ENCODE measurements around the gene CSDE1.
A peak's percentile ranks its signal among the peaks of the same experiment; 100 is the strongest.
"Not testable (repeated sequence)": the region's sequence is repeated elsewhere in the genome, so short reads cannot be mapped to it uniquely, and the experiment has no call there.

The CSDE1 gene

DNA sequence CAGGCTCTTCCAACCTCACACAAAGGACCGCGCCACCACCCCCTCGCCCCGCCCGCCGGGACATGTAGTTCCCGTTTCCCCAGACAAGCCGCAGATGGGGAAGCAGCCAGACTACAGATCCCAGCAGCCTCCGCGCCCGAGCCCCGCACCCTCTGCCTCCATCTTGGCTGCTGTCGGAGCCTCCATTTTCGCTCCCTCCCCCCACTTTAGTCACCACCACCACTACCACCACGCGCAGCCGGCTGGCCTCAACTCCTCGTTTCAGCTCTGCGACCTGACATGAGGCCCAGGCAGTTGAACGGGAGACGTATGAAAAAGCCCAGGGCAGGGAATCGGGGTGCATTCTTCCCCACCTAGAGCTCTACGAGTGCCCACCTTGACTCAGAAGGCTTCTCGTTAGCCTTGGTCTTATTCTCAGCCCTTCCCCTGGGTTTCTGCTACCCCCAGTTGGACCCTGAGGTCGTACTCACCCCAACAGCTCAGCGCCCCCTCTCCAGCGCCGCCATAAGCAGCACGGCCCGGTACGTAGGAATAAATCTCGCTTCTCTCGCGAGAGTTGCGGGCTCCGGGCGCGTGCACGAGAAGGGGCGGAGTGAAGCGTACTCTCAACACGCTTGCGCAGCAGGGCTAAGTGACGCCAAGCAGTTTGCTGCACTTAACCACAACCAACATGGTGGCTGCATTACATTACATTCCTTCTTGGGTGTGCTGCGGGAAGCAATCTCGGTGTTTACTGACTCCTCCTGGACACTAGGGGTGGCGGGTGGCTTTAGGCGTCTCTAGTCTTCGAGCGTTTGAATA lies at the start of gene CSDE1:
CSDE1 (minus strand) TSS at position 530 of the 801 bp plus-strand sequence. CDS start 18,094 bp downstream, outside the sequence.
- DNase-seq (ENCODE audit: low read depth in 3 of 3): peak; percentile 89 to 93 (median 91)

GRCh38 chr1:114804449-114804848 lies 46.7 kb upstream of the CSDE1 start:
- DNase-seq (ENCODE audit: low read depth in 3 of 3): not testable (repeated sequence)

DNA sequence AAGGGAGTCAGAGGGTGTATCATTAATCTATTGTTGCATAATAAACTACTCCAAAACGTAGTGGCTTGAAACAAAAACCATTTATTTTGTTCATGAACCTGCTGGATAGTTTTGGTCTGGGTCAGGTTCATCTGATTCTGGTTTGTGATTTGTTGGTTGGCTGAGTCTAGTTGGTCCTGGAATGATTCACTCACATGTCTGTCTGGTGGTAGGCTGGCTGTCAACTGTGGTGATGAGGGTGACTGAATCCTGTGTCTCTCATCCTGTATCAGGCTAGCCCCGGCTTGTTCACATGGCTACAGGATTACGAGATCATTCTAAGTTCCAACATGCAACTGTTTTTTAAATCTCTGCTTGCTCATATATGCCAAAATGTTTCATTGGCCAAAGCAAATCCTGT lies 45.2 kb upstream of the CSDE1 start:
- no peak for DNase-seq (ENCODE audit: low read depth in 3 of 3)

DNA sequence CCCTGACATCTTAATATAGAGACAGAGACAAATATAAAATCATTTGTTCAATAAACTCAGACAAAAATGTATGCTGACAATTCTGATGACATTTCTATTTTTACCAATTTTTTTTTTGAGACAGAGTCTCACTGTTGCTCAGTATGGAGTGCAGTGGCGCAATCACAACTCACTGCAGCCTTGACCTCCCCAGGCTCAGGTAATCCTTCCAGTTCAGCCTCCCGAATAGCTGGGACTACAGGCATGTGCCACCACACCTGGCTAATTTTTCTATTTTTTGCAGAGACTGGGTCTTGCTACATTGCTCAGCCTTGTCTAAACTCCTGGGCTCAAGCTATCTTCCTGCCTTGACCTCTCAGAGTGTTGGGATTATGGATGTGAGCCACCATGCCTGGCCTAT lies 36.3 kb upstream of the CSDE1 start:
- DNase-seq (ENCODE audit: low read depth in 3 of 3): no peak

DNA sequence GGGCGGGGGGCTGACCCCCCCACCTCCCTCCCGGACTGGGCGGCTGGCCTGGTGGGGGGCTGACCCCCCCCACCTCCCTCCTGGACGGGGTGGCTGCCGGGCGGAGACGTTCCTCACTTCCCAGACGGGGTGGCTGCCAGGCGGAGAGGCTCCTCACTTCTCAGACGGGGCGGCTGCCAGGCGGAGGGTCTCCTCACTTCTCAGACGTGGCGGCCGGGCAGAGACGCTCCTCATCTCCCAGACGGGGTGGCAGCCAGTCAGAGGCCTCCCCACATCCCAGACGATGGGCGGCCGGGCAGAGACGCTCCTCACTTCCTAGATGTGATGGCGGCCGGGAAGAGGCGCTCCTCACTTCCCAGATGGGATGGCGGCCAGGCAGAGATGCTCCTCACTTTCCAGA lies 32.8 kb upstream of the CSDE1 start:
- DNase-seq (ENCODE audit: low read depth in 3 of 3): not testable (repeated sequence)

- not testable (repeated sequence) for DNase-seq (ENCODE audit: low read depth in 3 of 3)
Observed at GRCh38 chr1:114786440-114786839, 28.7 kb upstream of the CSDE1 start.

- DNase-seq (ENCODE audit: low read depth in 3 of 3): no peak
Observed at GRCh38 chr1:114782476-114782875, 24.7 kb upstream of the CSDE1 start.

GRCh38 chr1:114780344-114781226 lies 22.8 kb upstream of the CSDE1 start, which contains the start of gene SIKE1:
SIKE1 (minus strand) TSS chr1:114780685; CDS start chr1:114780607, 78 bp downstream.
- peak; percentile 86 to 92 (median 86) for DNase-seq (ENCODE audit: low read depth in 3 of 3)

DNA sequence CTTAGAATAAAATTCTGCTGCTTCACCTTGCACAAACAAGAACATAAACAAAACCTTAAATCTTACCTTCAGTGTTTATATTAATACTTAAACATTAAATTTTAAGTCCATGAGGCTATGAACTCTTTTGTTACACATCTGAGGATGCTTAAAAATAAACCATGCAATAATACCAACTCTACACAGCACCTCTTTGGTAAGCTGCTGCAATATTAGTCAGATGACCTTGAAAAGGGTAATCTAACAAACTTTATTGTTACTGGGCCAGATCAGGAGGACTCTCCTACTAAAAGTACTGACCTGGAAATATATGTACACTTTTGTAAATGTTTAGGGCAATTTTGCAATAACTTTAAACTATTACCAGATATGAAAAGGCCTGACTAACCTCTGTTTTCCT lies 21.9 kb upstream of the CSDE1 start:
- no peak for DNase-seq (ENCODE audit: low read depth in 3 of 3)

GRCh38 chr1:114776726-114777125 lies 18.9 kb upstream of the CSDE1 start:
- not testable (repeated sequence) for DNase-seq (ENCODE audit: low read depth in 3 of 3)

DNA sequence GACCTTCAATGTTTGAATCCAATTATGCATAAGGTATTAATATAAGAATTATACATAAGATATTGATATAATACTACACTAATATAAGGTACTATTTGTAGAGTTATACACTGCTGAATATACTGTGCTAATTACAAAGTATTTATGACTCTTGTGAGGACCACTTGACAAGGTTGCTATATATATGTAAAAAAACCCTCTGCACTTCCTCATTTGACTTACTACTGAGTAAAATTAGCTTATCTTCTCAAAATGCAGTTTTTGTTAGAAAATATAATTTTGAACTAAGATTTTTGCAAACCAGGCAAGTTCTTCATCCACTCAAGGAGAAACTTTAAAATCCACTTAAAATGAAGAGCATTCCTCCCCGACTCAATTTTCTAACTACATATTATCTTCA lies 14.2 kb upstream of the CSDE1 start:
- DNase-seq (ENCODE audit: low read depth in 3 of 3): no peak

DNA sequence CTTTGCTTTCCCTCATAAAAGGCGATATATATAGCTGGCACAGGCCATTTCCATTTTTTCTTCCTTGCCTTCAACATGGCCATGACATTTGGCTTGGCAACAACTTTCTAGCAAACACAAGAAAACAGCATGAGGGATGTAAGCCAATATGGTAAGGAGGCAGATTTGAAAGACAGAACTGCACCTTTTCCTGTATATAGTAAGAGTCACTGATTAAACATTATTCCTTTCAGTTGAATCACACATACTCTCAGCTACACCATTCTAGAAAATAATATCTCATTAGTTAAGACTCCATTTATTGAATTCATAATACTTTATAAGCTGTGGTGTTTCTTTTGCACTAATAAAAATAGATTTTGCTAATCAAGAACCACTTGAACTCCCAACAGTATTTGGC lies 13.2 kb upstream of the CSDE1 start:
- no peak for DNase-seq (ENCODE audit: low read depth in 3 of 3)

DNA sequence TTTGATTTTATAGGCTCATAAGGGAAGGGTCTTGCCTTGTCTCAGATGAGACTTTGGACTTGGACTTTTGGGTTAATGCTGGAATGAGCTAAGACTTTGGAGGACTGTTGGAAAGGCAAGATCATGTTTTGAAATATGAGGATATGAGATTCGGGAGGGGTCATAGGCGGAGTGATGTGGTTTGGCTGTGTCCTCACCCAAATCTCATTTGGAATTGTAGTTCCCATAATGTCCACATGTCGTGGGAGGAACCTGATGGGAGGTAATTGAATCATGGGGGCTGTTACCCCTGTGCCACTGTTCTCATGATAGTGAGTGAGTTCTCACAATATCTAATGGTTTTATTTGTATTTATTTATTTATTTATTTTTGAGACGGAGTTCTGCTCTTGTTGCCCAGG lies 6.9 kb upstream of the CSDE1 start:
- DNase-seq (ENCODE audit: low read depth in 3 of 3): no peak

DNA sequence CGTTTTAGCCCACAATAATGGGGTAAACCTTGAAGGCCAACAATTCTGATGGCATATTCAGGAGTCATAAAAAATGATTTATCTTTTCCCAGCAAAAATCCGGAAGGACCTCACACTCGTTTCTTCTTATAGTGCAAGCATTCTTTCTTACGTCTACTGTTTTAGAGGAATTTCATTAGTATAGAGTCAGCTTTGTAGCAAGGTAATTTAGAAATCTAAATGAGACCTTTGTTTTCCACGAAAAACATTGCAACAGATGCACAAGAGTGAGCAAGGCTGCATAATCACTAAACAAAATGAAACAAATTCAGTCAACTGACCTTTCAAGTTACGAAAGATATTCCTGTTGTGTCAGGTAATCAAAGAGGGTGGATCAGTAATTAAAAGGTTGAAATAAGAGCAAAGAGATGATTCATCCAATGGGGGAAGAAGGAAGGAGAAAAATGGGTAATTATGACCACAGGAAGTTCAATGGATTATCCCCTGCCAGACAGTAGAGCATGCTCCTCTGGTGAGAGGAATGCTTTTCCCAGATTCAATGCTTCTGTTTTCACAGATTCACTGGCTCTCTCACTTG lies 560 bp upstream of the CSDE1 start:
- DNase-seq (ENCODE audit: low read depth in 3 of 3): no peak

- DNase-seq (ENCODE audit: low read depth in 3 of 3): no peak
Observed at GRCh38 chr1:114756949-114757454, 782 bp downstream of the CSDE1 start.

DNA sequence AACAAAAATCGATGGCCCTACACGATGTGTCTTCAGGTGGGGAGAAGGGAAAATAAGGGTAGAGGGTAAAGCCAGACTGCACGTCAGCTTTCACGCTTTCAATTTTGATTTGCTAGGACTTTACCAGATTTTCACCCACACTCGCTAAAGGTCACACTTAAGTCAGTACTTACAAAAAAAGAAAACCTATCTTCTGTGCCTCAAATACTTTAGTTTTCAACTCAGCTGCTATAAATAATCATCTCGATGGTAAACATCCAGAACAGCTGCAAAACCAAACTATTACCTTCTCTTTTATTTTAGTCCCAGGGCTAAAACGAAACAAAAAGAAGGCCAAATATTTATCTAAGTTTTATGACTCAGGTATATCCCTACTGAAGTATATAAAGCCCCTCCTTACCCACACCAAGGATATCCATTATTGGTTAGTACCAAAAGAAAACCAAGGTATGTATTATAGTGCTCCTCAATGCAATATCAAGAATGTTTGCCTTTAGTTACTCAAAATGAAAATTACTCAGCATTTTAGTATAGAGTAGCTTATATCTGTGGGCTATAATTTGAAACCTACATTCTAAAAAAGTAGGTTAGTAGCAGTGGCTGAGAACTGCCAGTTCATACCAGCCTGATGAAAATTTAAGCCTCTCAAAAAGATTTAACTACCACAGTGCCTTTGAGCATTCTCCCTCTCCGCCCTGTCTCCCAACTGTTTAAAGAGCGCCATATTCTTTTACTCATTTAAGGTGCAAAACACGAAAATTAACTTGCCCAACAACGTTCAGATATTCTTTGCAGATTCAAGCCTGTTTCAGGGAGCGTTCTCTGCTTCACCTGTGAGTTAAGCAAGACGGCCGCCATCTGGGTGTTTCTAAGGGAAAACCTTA lies 1.5 kb downstream of the CSDE1 start:
- no peak for DNase-seq (ENCODE audit: low read depth in 3 of 3)

DNA sequence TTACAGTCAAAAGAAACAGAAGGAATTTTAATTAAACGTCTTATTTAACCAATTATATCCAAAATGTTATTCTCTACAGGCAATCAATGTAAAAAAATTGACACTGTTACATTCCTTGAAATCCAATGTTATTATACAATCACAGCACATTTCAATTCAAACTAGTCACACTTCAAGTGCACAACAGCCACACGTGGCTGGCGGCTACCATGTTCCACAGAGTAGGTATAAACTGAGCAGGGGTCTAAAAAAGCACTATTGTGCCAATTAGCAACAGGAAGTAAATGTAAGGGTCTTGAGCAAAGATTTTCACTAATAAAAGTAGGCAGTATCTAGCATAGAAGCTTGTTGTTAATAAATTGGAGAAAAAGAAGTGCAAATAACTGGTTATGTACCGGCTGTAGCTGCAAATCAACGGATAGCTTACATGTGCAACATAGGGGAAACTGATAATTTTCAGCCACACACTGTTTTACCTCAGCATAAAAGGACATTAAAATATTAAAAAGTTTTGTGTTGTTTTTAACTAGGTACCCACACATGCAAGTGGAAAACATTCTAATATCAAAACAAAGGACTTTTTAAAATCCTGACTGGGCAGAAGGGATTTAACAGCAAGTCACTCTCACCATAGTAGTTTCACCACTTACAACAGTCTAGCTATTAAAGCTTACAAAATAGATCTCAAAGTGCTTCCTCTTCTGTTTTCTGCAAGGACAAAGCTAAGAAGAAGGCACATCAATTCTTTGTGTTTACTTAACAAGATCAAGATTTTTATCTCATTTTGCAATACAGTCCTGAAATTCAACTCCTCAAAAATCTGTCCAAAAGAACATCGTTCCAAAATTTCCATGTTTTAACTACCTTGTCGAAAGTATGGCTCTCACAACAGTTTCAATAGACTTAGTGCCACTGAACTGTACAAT lies 2.5 kb downstream of the CSDE1 start:
- no peak for DNase-seq (ENCODE audit: low read depth in 3 of 3)

DNA sequence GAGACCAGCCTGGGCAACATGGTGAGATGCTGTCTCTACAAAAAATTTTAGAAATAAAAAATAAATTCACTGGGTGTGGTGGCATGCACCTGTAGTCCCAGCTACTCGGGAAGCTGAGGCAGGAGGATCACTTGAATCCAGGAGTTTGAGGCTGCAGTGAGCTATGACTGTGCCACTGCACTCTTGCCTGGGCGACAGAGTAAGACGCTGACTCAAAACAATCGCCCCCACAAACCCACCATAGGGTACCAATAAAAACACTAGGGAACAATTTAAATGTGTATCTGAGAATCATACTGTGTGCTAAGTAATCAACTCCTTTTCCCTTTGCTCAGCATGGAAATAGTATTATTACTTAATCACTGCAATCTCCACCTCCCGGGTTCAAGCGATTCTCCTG lies 4.1 kb downstream of the CSDE1 start:
- not testable (repeated sequence) for DNase-seq (ENCODE audit: low read depth in 3 of 3)

DNA sequence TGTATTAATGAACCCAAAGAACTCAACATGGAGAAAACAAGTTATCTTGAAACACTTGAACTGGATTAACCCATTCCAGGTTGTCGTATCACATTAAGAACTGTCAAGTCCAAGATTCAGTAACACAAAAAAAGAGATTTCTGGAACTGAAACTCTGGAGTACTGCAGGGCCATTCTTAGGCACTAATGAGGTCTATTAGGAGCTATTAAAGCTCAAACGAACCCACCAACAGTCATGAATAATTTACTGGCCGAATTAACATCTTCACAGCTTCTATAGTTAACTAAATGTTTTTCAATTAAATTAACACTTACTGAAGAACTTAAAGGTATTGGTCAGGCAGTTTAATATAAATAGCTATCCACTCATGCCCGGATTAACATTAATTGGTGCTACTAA lies 4.6 kb downstream of the CSDE1 start:
- DNase-seq (ENCODE audit: low read depth in 3 of 3): no peak

- DNase-seq (ENCODE audit: low read depth in 3 of 3): no peak
Observed at GRCh38 chr1:114750780-114751179, 7.0 kb downstream of the CSDE1 start.
